ENCODE measurements around the gene FAM162A. TPM values are rescaled to one million over a fixed set of nuclear protein-coding genes. Genes with fewer than 3 reads are reported as not detected.
A peak's percentile ranks its signal among the peaks of the same experiment; 100 is the strongest.

FAM162A gene, protein sequence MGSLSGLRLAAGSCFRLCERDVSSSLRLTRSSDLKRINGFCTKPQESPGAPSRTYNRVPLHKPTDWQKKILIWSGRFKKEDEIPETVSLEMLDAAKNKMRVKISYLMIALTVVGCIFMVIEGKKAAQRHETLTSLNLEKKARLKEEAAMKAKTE
- total RNA-seq, result 83.0 TPM

DNA sequence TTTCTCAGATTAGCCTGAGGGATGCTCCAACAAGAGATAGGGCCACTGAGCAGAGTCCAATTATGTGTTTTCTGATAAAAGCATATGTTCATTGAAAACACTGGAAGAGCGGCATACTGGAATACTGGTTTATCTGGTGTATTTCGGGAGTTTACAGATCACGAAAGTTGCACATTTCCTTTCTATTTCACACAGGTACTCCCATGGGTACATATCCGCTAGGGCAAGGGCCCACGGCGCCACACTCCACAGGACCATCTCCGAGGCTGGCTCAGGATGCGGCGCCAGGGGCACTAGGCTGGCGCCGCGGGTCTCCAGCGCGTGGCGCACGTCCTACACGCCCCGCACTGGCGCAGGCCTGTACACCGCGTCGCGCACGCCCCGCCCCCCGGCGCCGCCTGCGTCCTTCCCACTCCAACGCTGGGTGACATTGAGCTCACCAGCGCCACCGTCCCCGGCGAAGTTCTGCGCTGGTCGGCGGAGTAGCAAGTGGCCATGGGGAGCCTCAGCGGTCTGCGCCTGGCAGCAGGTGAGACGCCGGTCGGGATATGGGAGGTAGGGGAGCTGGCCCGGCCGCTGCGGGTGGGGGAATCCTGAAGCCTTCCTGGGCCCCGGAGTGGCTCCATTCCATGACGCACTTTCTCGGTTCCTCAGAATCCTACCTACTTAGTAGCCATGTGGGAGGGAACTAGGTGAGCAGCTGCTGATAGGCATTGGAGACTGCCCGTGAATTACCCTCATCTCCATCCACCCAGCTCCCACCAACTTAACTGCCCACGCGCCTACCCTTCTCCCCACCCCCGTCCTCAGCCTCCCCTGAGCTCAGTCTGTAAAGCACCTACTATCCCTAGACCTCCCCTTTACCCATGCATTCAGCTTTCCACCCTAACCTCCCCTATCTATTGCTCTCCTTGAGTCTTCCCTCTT is at the start of gene FAM162A:
Gene FAM162A (plus strand): TSS at position 412 of the 927 bp plus-strand sequence. CDS start 84 bp downstream, at position 496.
- DNase-seq (ENCODE audit: low spot score), result peak; percentile 95

DNA sequence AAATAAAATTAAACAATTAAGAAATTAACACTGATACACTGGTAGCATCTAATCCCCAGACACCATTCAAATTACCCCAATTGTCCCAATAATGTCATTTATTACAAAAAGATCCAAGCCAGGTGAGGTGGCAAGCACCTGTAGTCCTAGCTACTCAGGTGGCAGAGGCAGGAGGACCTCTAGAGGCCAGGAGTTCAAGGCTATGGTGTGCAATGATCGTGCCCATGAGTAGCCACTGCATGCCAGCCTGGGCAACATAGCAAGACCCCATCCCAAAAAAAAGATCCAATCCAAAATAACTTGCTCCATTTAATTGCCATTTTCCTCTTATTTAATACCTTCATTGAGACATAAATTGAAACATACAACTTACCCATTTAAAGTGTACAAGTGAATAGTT is 41.2 kb upstream of the FAM162A start:
- no peak for DNase-seq (ENCODE audit: low spot score)

DNA sequence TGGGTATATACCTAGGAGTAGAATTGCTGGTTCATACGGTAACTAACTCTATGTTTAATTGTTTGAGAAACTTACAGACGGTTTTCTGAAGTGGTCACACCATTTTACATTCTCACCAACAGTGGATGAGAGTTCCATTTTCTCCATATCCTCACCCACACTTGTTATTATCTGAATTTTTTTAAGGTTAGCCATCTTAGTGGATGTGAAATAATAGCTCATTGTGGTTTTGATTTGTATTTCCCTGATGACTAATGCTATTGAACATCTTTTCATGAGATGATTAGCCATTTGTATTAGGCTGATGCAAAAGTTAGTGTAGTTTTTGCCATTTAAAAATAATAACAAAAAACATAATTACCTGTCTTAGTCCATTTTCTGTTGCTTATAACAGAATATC is 40.3 kb upstream of the FAM162A start:
- DNase-seq (ENCODE audit: low spot score), result no peak

DNA sequence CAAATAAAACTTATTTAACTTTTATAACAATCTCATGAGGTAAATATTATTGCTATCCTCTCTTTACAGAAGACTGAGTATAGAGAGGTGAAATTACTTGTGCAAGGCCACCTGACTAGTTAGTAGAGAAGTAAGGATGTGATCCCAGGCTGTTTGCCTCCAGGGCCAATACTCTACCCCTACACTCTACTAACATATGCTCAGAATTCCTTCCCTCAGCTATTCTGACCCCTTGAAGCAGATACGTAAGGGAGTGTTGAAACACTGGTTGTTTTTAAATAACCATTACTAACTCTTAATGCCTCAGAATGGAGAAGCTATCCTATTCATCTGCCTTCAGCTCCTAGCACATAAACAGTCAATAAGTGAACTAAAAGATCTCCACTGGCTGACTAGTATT is 34.8 kb upstream of the FAM162A start:
- no peak for DNase-seq (ENCODE audit: low spot score)

DNA sequence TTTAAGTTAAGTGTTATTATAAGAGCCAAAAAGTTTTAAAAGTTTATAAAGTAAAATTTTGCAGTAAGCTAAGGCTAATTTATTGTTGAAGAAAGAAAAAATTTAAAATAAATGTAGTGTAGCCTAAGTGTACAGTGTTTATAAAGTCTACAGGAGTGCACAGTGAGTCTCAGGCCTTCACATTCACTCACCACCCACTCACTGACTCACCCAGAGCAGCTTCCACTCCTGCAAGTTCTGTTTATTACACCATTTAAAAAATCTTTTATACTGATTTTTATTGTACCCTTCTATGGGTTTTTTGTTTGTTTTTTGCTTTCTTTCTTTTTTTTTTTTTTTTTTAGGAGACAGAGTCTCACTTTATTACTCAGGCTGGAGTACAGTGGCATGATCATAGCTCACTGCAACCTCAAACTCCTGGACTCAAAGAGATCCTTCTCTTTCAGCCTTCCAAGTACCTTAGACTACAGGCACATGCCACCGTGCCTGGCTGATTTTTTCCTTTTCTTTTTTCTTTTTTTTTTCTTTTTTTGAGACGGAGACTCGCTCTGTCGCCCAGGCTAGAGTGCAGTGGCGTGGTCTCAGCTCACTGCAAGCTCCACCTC is 33.1 kb upstream of the FAM162A start:
- no peak for DNase-seq (ENCODE audit: low spot score)

DNA sequence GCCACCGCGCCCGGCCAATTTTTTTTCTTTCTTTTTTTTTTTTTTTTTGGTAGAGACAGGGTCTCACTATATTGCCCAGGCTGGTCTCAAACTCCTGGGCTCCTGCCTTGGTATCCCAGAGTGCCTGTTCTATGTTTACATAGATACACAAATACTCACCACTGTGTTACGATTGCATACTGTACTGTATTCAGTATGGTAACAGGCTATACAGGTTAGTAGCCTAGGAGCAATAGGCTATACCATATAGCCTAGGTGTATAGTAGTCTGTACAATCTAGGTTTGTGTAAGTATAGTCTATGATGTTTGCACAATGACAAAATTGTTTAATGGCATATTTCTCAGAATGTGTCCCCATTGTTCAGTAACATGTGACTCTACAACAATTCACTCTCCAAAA is 32.4 kb upstream of the FAM162A start:
- no peak for DNase-seq (ENCODE audit: low spot score)

DNA sequence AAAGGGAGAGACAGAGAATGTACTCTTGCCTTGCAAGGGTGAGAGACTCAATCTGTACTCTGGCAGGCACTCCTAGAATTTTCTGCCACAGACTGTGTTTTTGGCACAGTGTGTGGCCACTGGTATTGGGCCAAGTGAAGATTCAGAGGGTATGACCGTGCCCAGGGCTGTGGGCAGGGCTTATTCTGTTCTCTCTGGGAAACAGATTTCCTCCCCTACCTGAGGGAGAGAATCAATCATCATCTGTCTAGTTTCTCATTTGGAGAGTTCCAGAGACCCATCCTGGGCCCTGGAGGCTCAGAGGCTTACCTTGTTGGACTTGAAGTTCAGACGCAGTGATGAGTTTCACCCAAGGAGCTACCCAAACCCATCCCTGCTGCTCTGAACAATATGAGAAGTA is 30.8 kb upstream of the FAM162A start:
- DNase-seq (ENCODE audit: low spot score), result no peak

DNA sequence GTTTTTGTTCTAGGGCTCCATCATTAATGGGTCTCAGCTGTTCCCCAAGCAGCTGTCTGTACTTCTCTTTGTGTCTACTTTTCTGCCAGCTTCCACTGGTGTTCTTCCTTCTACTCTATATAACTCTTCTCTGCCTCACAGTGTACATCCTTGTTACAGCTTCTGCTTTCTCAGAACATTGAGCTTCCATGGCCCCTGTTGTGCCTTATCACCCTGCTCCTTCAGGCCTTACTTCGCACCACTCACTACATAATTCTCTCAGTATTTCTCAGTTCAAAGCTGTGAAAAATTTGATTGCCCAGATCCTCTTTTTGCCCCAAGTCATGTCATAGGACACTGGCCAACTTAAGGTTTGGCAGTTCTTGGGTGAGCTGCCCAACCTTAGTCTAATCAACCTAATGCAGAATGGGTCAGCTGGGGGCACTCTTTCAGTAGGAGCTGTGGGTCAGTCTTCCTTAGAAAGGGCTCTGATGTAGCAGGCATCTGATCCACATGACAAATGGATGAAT is 30.0 kb upstream of the FAM162A start:
- DNase-seq (ENCODE audit: low spot score), result no peak

DNA sequence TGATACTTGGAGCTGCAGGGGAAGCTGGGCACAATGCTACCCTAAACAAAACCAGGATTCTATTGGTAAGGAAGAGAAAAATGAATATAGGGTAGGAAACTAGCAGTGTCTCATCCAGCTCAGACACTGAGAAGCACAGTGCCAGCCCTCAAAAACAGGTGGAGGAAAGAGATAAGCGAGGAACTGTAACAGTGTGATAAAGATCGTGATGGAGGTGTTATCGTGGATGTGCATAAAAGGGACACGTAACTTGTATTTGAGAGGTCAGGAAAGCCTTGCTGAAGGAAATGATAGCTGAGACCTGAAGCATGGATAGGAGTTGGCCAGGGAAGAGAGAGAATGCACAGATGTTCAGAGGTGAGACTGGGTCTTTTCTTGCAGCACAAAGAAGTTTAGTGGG is 28.4 kb upstream of the FAM162A start:
- no peak for DNase-seq (ENCODE audit: low spot score)

DNA sequence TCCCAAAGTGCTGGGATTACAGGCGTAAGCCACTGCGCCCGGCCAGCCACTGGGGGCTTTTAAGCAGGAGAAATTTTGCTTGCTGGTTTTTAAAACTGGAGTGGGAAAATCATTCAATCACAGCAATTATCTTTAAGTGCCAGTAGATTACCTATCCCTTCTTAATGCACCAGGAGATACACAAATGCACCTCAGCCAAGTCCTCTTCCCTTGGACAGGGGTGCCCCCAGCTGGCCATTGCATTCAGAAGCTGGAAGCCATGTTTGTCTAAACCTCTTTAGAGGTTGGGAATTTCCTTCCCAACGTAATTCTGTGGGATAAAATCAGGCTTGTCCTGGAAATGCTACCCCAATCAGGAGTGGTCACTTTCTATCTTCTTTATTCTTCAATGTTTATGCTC is 27.6 kb upstream of the FAM162A start:
- peak; percentile 61 for DNase-seq (ENCODE audit: low spot score)

DNA sequence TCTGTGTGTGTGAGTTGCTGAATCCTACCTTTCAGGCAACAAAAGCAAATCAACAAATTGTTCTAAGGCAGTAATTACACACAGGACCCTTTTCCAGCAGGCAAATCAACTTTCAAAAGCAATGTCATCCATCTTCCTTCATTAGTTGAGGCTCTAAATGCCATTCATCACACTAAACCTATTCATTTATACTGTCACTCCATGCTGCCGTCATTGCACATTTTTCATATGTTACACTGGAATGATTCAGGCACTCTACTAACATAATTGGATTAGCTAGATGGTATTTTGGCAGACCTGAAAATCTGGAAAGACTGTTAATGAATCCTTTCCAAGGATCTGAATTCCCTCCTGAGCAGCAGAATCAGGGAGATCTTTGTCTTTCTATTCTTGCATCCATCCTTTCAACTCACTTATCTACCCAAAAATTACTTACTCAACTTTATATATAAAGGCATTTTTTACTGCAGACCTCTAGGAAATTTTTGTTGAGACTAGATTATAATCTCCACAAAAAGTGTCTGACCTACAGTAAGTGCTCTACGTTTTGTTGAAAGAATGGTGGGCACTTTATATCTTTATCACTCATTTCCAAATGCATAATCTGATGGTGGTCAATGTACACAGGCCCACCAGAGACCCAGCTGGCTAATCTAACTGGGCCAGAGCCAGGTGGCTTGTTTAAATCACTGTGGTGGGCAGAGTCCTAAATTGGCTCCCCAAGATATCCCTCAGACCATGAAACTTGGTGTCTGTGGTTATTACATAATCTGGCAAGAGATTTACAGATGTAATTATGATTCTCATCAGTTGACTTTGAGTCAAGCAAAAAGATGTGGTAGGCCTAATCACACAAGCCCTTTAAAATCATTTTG is 25.9 kb upstream of the FAM162A start:
- no peak for DNase-seq (ENCODE audit: low spot score)

DNA sequence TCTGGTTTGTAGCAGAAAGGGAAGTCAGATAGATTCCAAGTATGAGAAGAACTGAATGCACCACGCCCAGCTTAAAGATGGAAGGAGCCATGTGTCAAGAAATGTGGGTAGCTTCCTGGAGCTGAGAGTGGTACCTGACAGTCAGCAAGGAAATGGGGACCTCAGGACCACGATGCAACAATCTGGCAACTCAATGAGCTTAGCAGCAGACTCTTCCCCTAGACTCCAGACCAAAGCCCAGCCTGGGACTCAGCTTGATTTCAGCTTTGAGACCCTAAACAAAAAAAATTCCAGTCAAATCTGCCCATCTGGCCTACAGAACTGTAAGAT is 25.3 kb upstream of the FAM162A start:
- DNase-seq (ENCODE audit: low spot score), result no peak

DNA sequence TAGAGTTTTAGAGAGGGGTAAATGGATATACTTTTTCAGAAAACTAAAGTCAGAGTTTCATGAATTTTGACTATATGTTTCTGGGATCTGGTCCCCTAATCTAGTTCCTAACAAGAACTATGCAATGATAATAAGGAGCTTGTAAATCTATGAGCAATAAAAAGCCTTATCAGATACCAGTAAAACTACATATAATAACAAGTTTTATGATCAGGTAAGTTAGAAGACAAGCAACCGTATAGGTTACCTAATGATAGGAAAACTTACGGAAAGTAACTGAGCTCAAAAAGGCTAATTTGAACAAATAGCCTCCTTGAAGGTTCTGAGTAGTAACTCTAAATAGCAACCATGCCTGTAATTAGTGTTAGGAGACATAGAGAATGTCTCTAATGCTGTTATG is 22.0 kb upstream of the FAM162A start:
- no peak for DNase-seq (ENCODE audit: low spot score)

DNA sequence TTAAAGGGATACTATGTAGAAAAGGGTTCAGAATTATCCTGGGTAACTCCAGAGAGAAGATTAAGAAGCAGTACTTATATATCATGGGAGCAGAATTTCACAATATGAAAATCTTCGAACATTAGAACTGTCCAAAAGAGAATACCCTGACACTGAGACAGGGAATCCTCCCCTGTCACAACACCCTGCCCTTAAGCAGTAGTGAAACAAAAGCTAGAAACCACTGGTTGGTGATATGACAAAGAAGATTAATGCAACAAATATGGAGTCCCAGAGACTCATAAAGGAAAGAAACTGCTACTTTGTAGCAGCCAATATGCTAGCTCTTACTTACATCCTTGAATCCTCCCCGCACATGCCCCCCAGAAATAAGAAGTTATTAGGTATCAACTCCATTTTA is 19.5 kb upstream of the FAM162A start:
- DNase-seq (ENCODE audit: low spot score), result no peak

DNA sequence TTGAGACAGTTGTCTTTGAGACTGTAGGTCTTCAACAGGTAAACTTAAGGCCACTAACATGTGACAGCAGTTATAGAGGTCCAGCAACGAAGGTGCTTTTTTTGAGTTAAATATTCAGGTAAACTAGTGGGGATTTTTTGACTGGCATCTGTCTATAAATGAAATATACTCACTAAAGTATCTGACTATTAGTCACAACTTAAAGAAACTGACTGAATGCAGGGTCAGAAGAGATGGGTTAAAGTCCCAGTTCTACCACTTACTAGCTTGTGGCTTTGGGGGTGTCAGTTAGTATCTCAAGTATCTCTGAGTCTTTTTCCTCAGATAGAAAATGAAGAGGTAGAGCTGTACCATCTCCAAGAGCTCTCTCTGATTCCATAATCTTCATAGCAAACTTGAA is 18.9 kb upstream of the FAM162A start:
- DNase-seq (ENCODE audit: low spot score), result no peak

DNA sequence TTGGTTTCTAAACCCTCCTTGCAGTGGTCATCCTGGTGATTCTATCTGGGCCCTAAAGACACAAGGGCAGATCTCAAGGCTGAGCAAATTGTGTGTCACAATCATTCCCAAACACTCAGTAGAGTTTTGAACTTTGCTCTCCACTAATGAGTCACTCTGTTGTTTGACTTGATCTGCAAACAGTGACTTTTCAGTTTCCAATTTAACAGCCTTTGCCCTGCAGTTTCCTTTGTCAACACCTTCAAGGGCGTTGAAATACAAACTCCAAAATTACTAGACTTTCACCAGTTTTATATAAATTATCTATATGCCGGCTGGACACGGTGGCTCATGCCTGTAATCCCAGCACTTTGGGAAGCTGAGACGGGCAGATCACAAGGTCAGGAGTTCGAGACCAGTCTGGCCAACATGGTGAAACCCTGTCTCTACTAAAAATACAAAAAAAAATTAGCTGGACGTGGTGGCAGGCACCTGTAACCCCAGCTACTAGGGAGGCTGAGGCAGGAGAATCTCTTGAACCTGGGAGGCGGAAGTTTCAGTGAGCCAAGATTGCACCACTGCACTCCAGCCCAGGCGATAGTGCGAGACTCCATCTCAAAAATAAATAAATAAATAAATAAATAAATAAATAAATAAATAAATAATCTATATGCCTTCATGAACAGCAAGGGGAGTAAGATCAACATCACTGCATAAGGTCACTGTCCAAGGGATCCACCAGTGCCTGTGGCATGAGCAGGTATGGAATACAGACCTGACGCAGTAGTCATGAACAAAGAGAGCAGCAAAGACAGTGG is 18.2 kb upstream of the FAM162A start:
- peak; percentile 47 for DNase-seq (ENCODE audit: low spot score)

DNA sequence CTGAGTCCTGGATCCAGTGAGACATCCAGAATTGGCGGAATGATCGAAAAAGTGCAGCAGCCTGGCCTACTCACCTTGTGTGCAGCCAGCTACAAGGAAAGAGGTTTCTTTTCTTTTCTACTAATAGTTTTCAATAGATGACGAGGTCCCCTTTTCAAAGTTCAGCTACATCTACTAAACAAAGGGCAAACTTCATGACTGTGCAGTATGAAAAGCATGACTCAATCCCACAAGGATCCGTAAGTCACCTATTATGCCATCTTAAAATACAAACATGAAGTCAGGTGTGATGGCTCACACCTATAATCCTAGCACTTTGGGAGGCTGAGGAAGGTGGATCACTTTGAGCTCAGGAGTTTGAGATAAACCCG is 17.6 kb upstream of the FAM162A start:
- DNase-seq (ENCODE audit: low spot score), result no peak

DNA sequence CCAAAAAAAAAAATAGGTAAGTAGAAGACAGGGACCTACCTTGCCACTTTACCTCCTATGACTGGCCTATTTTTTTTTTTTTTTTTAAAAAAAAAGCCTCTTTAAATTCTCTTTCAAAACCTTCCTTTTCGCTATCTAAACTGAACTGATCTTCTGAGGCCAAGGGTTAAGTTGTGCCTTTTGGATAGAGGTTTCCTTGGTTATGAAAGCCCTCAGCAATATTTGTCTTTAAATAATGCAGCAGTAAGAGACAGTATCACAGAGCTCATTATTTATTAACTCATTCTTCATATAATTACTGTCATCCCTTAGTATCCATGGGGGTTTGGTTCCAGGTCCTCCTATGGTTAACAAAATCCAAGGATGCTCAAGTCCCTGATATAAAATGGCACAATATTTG is 9.9 kb upstream of the FAM162A start:
- DNase-seq (ENCODE audit: low spot score), result no peak

DNA sequence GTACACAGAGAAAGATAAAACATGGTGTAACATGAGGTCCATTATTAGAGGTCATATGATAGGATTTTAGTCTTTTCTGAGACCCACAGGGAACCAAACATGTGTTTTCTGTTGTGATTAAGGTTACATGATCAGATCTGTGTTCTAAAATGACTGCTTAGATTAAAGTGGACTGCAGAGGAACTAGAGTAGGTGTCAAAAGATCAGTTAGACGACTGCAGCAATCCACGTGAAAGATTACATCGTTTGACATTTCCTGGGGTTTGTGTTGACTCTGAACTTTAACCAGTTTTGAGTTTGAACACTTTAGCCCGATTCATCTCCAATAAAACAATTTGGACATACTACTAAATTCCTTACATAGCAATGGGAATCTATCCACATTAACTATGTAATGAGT is 6.0 kb upstream of the FAM162A start:
- DNase-seq (ENCODE audit: low spot score), result no peak

DNA sequence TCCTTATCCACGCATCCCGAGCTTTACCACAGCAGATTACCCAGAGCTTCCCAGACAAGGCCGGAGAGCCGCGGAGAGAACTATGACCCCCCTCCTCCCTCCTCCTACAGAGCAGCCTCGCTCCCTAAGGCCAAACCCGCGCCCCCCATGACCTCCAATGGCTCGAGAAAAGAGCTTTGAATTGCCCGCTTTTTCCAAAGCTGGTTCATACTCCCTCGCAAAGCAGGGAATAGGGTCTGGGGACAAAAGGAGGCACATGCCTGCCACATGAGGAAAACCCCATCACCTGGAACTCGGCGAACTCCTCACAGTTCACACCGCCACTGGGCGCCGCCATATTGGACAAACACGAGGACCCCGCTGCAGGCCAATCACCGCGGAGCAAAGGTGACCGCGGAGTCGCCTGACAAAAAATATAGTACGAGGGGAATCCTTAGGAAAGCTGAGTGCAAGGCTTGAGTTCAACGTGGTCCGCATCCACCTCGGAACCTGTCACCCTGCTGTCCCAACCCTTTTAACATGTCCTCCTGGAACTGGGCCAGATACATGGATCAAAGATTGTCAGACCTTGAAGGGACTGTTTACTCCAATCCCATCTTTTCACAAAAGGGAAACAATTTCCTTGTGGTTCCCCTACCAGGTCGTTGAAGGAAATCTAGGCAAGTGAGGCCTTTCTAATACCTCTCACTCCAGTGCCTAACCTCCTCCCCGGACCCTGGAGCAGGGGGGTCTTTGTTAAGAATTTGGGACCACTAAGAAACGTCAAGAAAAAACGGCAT is 905 bp upstream of the FAM162A start, which contains the start of gene MIX23:
Gene MIX23 (minus strand): TSS at position 344 of the 779 bp plus-strand sequence. CDS start 7 bp downstream, at position 337.
- DNase-seq (ENCODE audit: low spot score), result peak; percentile 87

Measured in mucosa of gallbladder (tissue), 1 donor.